Measurements from ENCODE around the gene GNG7.

GNG7 gene

DNA sequence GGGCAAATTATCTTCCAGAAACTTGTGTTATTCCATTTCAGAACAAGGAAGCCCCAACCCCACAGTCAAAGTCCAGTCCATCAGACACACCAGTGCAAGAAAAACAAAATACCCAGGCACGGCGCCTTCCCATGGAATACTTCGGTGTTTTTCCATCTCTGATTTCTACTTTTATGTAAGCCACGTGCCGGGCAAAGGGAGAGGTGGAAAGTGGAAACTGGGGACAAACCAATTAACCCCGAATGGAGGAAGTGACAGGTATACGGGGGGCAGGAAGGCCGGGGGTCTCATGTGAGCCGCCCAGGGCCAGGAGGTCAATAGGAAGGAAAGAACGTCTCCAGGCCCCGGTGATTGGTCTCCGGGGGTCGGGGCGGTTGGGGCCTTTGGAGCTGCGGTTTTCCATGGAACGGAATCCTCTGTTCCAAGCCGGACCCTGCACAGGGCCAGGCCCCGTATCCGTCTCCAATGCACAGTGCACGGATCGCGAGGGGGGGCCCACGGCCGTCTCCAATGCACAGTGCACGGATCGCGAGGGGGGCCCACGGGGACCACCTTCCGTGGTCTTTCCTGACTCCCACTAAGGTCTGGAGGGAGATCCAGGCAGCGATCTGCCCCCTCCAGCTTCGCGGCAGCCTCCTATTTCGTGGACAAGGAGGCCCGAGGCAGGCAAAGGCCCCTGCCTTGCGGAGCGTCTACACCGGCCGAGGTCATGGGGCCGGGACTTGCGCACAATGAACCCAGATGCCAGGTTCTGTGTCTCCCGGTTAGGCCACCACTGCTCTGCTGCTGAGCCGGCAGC is 146.9 kb downstream of the GNG7 start:
- H3K4me1 ChIP-seq (ENCODE audit: control extremely low read depth in 1 of 4, control insufficient read depth in 4 of 4, insufficient read depth in 4 of 4, low read length in 3 of 4), result peaks cover 0 to 38% (median 21%) of the 10 kb centered on the region in 4 experiments
- WGBS (ENCODE audit: insufficient coverage), result 85% methylated on average over 35 of the region's 42 CpGs
- ChIA-PET POLR2A (interaction anchor here (1.4 kb wide), 1 partner anchor 79 kb away, joined by 6 read pairs; the partner anchor contains the start of gene GADD45B), CTCF (interaction anchor here (1.2 to 2.0 kb wide), 2 partner anchors 21 to 80 kb away, joined by 3 to 4 read pairs; no protein-coding TSS in a partner anchor)
- DNase-seq, result no peak
- no peaks in the 10 kb centered on the region for H3K36me3 ChIP-seq (ENCODE audit: control insufficient read depth in 4 of 4, insufficient read depth in 4 of 4, low read length in 3 of 4)
- H3K27me3 ChIP-seq (replicated peaks in 2 of 5; ENCODE audit: control insufficient read depth in 4 of 5, insufficient read depth in 5 of 5, low read length in 4 of 5), result no peaks in the 10 kb centered on the region
- H3K27ac ChIP-seq (ENCODE audit: insufficient read depth in 1 of 2, low read depth in 1 of 2, low read length in 2 of 2, poor library complexity in 1 of 2, severe bottlenecking in 2 of 2), result no peak overlapping the region
- H3K9me3 ChIP-seq (ENCODE audit: control extremely low read depth in 1 of 5, control insufficient read depth in 4 of 5, insufficient read depth in 2 of 5, low read depth in 1 of 5, low read length in 4 of 5), result no peaks in the 10 kb centered on the region
- no peak overlapping the region for H3K4me3 ChIP-seq (ENCODE audit: control insufficient read depth in 1 of 7, extremely low read depth in 1 of 7, insufficient read depth in 4 of 7, low read depth in 2 of 7, low read length in 6 of 7)

- WGBS (ENCODE audit: insufficient coverage), result 91% methylated on average over 5 of the region's 6 CpGs
- ChIA-PET POLR2A (no interaction called here), CTCF (interaction anchor here (1.0 to 2.0 kb wide), 4 partner anchors 22 to 81 kb away, joined by 3 to 4 read pairs (median 4); no protein-coding TSS in a partner anchor)
- no peak overlapping the region for H3K27ac ChIP-seq (ENCODE audit: insufficient read depth in 1 of 2, low read depth in 1 of 2, low read length in 2 of 2, poor library complexity in 1 of 2, severe bottlenecking in 2 of 2)
- H3K4me1 ChIP-seq (ENCODE audit: control extremely low read depth in 1 of 4, control insufficient read depth in 4 of 4, insufficient read depth in 4 of 4, low read length in 3 of 4), result peaks cover 0 to 45% (median 27%) of the 10 kb centered on the region in 4 experiments
- no peak for DNase-seq
- no peak overlapping the region for H3K4me3 ChIP-seq (ENCODE audit: control insufficient read depth in 1 of 7, extremely low read depth in 1 of 7, insufficient read depth in 4 of 7, low read depth in 2 of 7, low read length in 6 of 7)
- no peaks in the 10 kb centered on the region for H3K27me3 ChIP-seq (replicated peaks in 2 of 5; ENCODE audit: control insufficient read depth in 4 of 5, insufficient read depth in 5 of 5, low read length in 4 of 5)
- no peaks in the 10 kb centered on the region for H3K9me3 ChIP-seq (ENCODE audit: control extremely low read depth in 1 of 5, control insufficient read depth in 4 of 5, insufficient read depth in 2 of 5, low read depth in 1 of 5, low read length in 4 of 5)
- no peaks in the 10 kb centered on the region for H3K36me3 ChIP-seq (ENCODE audit: control insufficient read depth in 4 of 4, insufficient read depth in 4 of 4, low read length in 3 of 4)
Observed at GRCh38 chr19:2554856-2555255, 147.6 kb downstream of the GNG7 start.

DNA sequence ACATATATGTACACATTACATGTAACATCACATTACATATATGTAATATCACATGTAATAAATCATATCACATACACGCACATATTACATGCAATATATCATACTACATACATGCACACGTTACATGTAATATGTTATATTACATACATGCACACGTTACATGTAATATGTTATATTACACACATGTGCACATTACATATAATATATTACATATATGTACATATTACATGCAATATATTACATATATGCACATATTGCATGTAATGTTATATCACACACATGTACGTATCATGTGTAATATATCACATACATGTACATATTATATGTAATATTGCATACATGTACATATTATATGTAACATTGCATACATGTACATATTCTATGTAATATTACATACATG is 149.0 kb downstream of the GNG7 start:
- CTCF ChIA-PET, result interaction anchor here (0.7 to 2.0 kb wide), 3 partner anchors 28 to 83 kb away, joined by 3 to 4 read pairs (median 4); no protein-coding TSS in a partner anchor
- WGBS (ENCODE audit: insufficient coverage), result no CpG with 5 or more reads among the region's 4 CpGs
- no peaks in the 10 kb centered on the region for H3K36me3 ChIP-seq (ENCODE audit: control insufficient read depth in 4 of 4, insufficient read depth in 4 of 4, low read length in 3 of 4)

GRCh38 chr19:2552859-2553258 is 149.6 kb downstream of the GNG7 start:
- H3K4me1 ChIP-seq (ENCODE audit: control extremely low read depth in 1 of 4, control insufficient read depth in 4 of 4, insufficient read depth in 4 of 4, low read length in 3 of 4), result peaks cover 0 to 48% (median 32%) of the 10 kb centered on the region in 4 experiments
- WGBS (ENCODE audit: insufficient coverage), result 2% methylated on average over 10 of the region's 11 CpGs
- peak overlapping the region in 6 of 7 experiments; percentile 47 to 77 (median 50) for H3K4me3 ChIP-seq (ENCODE audit: control insufficient read depth in 1 of 7, extremely low read depth in 1 of 7, insufficient read depth in 4 of 7, low read depth in 2 of 7, low read length in 6 of 7)
- CTCF ChIA-PET, result interaction anchor here (0.7 to 2.5 kb wide), 4 partner anchors 26 to 536 kb away, joined by 3 to 9 read pairs (median 4); no protein-coding TSS in a partner anchor
- no peaks in the 10 kb centered on the region for H3K9me3 ChIP-seq (ENCODE audit: control extremely low read depth in 1 of 5, control insufficient read depth in 4 of 5, insufficient read depth in 2 of 5, low read depth in 1 of 5, low read length in 4 of 5)
- POLR2A ChIA-PET, result interaction anchor here (0.6 to 1.3 kb wide), 5 partner anchors 18 to 277 kb away, joined by 3 to 10 read pairs (median 3); partner anchors contain the start of gene GADD45B
- no peaks in the 10 kb centered on the region for H3K27me3 ChIP-seq (replicated peaks in 2 of 5; ENCODE audit: control insufficient read depth in 4 of 5, insufficient read depth in 5 of 5, low read length in 4 of 5)
- DNase-seq, result peak; percentile 90 to 95 (median 95)
- no peaks in the 10 kb centered on the region for H3K36me3 ChIP-seq (ENCODE audit: control insufficient read depth in 4 of 4, insufficient read depth in 4 of 4, low read length in 3 of 4)
- H3K27ac ChIP-seq (ENCODE audit: insufficient read depth in 1 of 2, low read depth in 1 of 2, low read length in 2 of 2, poor library complexity in 1 of 2, severe bottlenecking in 2 of 2), result peak overlapping the region in 1 of 2 experiments; percentile 71

More for the DNA sequence above, 149.0 kb downstream of the GNG7 start:
- H3K27me3 ChIP-seq (replicated peaks in 2 of 5; ENCODE audit: control insufficient read depth in 4 of 5, insufficient read depth in 5 of 5, low read length in 4 of 5), result no peaks in the 10 kb centered on the region
- no peak for DNase-seq
- peaks cover 0 to 48% (median 32%) of the 10 kb centered on the region in 4 experiments for H3K4me1 ChIP-seq (ENCODE audit: control extremely low read depth in 1 of 4, control insufficient read depth in 4 of 4, insufficient read depth in 4 of 4, low read length in 3 of 4)
- no peaks in the 10 kb centered on the region for H3K9me3 ChIP-seq (ENCODE audit: control extremely low read depth in 1 of 5, control insufficient read depth in 4 of 5, insufficient read depth in 2 of 5, low read depth in 1 of 5, low read length in 4 of 5)
- POLR2A ChIA-PET, result interaction anchor here (0.8 to 1.3 kb wide), 2 partner anchors 76 to 78 kb away, joined by 3 to 10 read pairs; partner anchors contain the start of gene GADD45B
- H3K27ac ChIP-seq (ENCODE audit: insufficient read depth in 1 of 2, low read depth in 1 of 2, low read length in 2 of 2, poor library complexity in 1 of 2, severe bottlenecking in 2 of 2), result no peak overlapping the region
- H3K4me3 ChIP-seq (ENCODE audit: control insufficient read depth in 1 of 7, extremely low read depth in 1 of 7, insufficient read depth in 4 of 7, low read depth in 2 of 7, low read length in 6 of 7), result peak overlapping the region in 1 of 7 experiments; percentile 77

GRCh38 chr19:2551864-2552185 is 150.7 kb downstream of the GNG7 start:
- no peaks in the 10 kb centered on the region for H3K36me3 ChIP-seq (ENCODE audit: control insufficient read depth in 4 of 4, insufficient read depth in 4 of 4, low read length in 3 of 4)
- ChIA-PET POLR2A (no interaction called here), CTCF (interaction anchor here (1.8 to 2.5 kb wide), 2 partner anchors 27 to 30 kb away, joined by 4 to 9 read pairs; no protein-coding TSS in a partner anchor)
- peaks cover 0 to 55% (median 31%) of the 10 kb centered on the region in 4 experiments for H3K4me1 ChIP-seq (ENCODE audit: control extremely low read depth in 1 of 4, control insufficient read depth in 4 of 4, insufficient read depth in 4 of 4, low read length in 3 of 4)
- H3K4me3 ChIP-seq (ENCODE audit: control insufficient read depth in 1 of 7, extremely low read depth in 1 of 7, insufficient read depth in 4 of 7, low read depth in 2 of 7, low read length in 6 of 7), result no peak overlapping the region
- DNase-seq, result no peak
- no peaks in the 10 kb centered on the region for H3K9me3 ChIP-seq (ENCODE audit: control extremely low read depth in 1 of 5, control insufficient read depth in 4 of 5, insufficient read depth in 2 of 5, low read depth in 1 of 5, low read length in 4 of 5)
- H3K27me3 ChIP-seq (replicated peaks in 2 of 5; ENCODE audit: control insufficient read depth in 4 of 5, insufficient read depth in 5 of 5, low read length in 4 of 5), result no peaks in the 10 kb centered on the region
- WGBS (ENCODE audit: insufficient coverage), result 94% methylated on average over 9 of the region's 11 CpGs
- H3K27ac ChIP-seq (ENCODE audit: insufficient read depth in 1 of 2, low read depth in 1 of 2, low read length in 2 of 2, poor library complexity in 1 of 2, severe bottlenecking in 2 of 2), result no peak overlapping the region

GRCh38 chr19:2551172-2551863 is 151.2 kb downstream of the GNG7 start:
- ChIA-PET POLR2A (no interaction called here), CTCF (interaction anchor here (0.9 to 2.5 kb wide), 3 partner anchors 28 to 75 kb away, joined by 4 to 9 read pairs (median 4); partner anchors contain the start of gene GADD45B)
- no peaks in the 10 kb centered on the region for H3K9me3 ChIP-seq (ENCODE audit: control extremely low read depth in 1 of 5, control insufficient read depth in 4 of 5, insufficient read depth in 2 of 5, low read depth in 1 of 5, low read length in 4 of 5)
- no peaks in the 10 kb centered on the region for H3K27me3 ChIP-seq (replicated peaks in 2 of 5; ENCODE audit: control insufficient read depth in 4 of 5, insufficient read depth in 5 of 5, low read length in 4 of 5)
- 95% methylated on average over 9 of the region's 20 CpGs for WGBS (ENCODE audit: insufficient coverage)
- DNase-seq, result no peak
- H3K4me3 ChIP-seq (ENCODE audit: control insufficient read depth in 1 of 7, extremely low read depth in 1 of 7, insufficient read depth in 4 of 7, low read depth in 2 of 7, low read length in 6 of 7), result no peak overlapping the region
- no peak overlapping the region for H3K27ac ChIP-seq (ENCODE audit: insufficient read depth in 1 of 2, low read depth in 1 of 2, low read length in 2 of 2, poor library complexity in 1 of 2, severe bottlenecking in 2 of 2)
- peaks cover 0 to 55% (median 29%) of the 10 kb centered on the region in 4 experiments for H3K4me1 ChIP-seq (ENCODE audit: control extremely low read depth in 1 of 4, control insufficient read depth in 4 of 4, insufficient read depth in 4 of 4, low read length in 3 of 4)
- H3K36me3 ChIP-seq (ENCODE audit: control insufficient read depth in 4 of 4, insufficient read depth in 4 of 4, low read length in 3 of 4), result no peaks in the 10 kb centered on the region
